Sigmoid colon (tissue), 4 donors: ENCODE data around the gene CAPN1.

ENCODE experiments used
- CTCF ChIP-seq, 4 experiments: fragments of 450-650 bp in 3 of 4; fragments of 200-600 bp in 1 of 4; IDR thresholded peaks; one replicate each; pipeline ENCODE4 v1.5.1; 2016 to 2019; ENCODE audit warnings: antibody characterized with exemption in 4 of 4, mild to moderate bottlenecking in 3 of 4, moderate library complexity in 2 of 4
- EP300 ChIP-seq, 4 donors: sonication (generic); formaldehyde crosslinking; IDR thresholded peaks; one replicate each; pipeline ENCODE4 v1.6.1; 2017; ENCODE audit warnings: antibody characterized with exemption in 4 of 4
- POLR2A ChIP-seq, 2 donors: fragments of 450-650 bp; IDR thresholded peaks; one replicate each; pipeline ENCODE4 v1.6.1; 2016; ENCODE audit warnings: antibody characterized with exemption in 2 of 2, mild to moderate bottlenecking in 2 of 2, moderate library complexity in 2 of 2
- POLR2AphosphoS5 ChIP-seq, 4 donors: sonication (generic); formaldehyde crosslinking; IDR thresholded peaks; one replicate each; pipeline ENCODE4 v1.6.1; 2017; ENCODE audit warnings: antibody characterized with exemption in 4 of 4

- no peak for TF ChIP-seq CTCF (IDR thresholded peaks at IDR 0.05)
- no peak for TF ChIP-seq POLR2AphosphoS5 (IDR thresholded peaks at IDR 0.05)
- no peak for TF ChIP-seq EP300 (IDR thresholded peaks at IDR 0.05)
- TF ChIP-seq POLR2A (IDR thresholded peaks at IDR 0.05): no peak
Observed at GRCh38 chr11:65136515-65137096, 45.1 kb upstream of the CAPN1 start.
